ENCODE measurements around the gene INTS1.

INTS1 gene

DNA sequence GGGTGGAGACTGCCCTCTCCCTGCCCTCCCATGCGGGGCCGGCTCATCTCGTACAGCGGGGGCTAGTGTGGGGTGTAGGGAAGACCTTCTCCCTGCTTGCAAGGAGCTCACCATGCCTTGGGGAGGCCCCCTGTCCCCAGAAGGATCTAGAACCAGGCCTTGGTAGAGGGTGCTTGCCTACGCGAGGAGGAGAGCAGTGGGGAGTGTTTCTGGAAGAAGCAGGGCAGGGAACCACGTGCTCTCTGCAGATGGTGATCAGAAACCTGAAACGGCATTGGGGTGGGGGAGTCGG is 29.0 kb upstream of the INTS1 start:
- TF ChIP-seq, protein P1, sequence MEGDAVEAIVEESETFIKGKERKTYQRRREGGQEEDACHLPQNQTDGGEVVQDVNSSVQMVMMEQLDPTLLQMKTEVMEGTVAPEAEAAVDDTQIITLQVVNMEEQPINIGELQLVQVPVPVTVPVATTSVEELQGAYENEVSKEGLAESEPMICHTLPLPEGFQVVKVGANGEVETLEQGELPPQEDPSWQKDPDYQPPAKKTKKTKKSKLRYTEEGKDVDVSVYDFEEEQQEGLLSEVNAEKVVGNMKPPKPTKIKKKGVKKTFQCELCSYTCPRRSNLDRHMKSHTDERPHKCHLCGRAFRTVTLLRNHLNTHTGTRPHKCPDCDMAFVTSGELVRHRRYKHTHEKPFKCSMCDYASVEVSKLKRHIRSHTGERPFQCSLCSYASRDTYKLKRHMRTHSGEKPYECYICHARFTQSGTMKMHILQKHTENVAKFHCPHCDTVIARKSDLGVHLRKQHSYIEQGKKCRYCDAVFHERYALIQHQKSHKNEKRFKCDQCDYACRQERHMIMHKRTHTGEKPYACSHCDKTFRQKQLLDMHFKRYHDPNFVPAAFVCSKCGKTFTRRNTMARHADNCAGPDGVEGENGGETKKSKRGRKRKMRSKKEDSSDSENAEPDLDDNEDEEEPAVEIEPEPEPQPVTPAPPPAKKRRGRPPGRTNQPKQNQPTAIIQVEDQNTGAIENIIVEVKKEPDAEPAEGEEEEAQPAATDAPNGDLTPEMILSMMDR (IDR thresholded peaks at IDR 0.05; ENCODE audit: insufficient read depth, low read depth, low read length, missing control alignments): no peak
- peak overlapping the region; percentile 65 for H3K4me3 ChIP-seq (ENCODE audit: low read length)
- DNase-seq (ENCODE audit: low read depth): no peak

DNA sequence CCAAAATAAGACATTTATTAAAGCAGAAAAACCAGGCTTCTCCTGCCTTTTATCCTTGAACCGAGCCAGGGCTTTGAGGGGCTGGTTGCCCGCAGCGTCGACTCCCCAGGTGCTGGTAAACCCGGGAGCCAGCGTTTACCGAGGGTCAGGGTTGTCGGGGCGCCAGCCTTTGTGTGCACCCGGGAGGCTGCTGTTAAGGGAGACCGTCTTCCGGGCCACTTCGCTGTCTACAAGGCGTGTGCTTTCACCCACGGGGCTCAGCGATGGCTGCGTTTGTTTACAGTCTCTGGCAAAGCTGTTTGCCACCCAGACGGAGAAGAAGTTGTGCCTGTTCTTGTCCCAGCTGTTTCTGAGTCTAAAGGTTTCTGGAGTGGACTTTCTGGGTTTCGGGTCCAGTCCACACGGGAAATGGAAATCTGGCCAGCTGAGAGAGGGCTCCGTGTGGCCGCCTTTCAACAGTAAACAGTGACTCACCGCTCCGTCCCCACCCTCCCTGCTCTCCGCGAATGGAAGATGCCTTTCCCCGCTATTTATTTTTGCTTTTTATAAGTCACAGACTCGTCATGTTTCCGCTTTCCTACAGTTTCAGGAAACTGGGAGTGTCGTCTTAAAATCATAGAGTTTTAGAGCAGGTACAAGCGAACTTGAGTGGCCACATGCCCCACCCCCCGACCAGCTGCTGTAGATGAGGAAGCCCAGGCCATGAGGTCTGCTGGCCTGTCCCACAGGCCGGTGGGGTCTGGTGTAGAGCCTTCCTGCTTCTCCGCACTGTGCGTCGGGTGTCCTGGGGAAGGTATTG is 28.5 kb upstream of the INTS1 start:
- TF ChIP-seq, protein P1 (IDR thresholded peaks at IDR 0.05; ENCODE audit: insufficient read depth, low read depth, low read length, missing control alignments): no peak
- H3K4me3 ChIP-seq (ENCODE audit: low read length): peak overlapping the region; percentile 65
- DNase-seq (ENCODE audit: low read depth): peak; percentile 96

DNA sequence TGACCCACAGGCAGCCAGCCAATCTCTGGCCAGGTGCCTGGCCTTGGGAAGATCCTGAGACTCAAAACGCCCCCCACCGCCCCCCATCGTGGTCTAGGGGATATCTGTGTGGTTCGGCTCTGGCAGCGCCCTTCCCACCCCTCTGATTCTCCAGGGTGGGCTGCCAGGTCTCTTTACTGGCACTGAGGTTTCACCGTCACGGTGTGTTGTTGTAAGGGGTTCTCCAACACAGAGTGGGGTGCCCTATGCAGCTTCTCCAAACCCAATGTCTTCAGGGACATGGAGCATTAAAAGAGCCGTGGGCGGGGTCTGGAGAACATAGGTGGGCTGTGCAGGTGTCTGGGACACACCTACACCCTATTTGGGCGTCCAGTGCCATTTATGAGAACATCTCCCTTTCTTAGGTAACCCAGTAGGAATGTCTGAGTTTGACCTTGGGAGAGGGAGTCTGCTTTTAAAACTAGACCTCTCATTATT is 27.8 kb upstream of the INTS1 start:
- TF ChIP-seq, protein P1 (IDR thresholded peaks at IDR 0.05; ENCODE audit: insufficient read depth, low read depth, low read length, missing control alignments): no peak
- DNase-seq (ENCODE audit: low read depth): peak; percentile 36
- peak overlapping the region; percentile 65 for H3K4me3 ChIP-seq (ENCODE audit: low read length)

GRCh38 chr7:1531263-1531978 is 27.2 kb upstream of the INTS1 start:
- TF ChIP-seq, protein P1 (IDR thresholded peaks at IDR 0.05; ENCODE audit: insufficient read depth, low read depth, low read length, missing control alignments): no peak
- peak overlapping the region; percentile 65 for H3K4me3 ChIP-seq (ENCODE audit: low read length)
- DNase-seq (ENCODE audit: low read depth): peak; percentile 51

GRCh38 chr7:1530946-1531262 is 26.7 kb upstream of the INTS1 start:
- no peak for DNase-seq (ENCODE audit: low read depth)
- TF ChIP-seq, protein P1 (IDR thresholded peaks at IDR 0.05; ENCODE audit: insufficient read depth, low read depth, low read length, missing control alignments): no peak
- peak overlapping the region; percentile 65 for H3K4me3 ChIP-seq (ENCODE audit: low read length)

DNA sequence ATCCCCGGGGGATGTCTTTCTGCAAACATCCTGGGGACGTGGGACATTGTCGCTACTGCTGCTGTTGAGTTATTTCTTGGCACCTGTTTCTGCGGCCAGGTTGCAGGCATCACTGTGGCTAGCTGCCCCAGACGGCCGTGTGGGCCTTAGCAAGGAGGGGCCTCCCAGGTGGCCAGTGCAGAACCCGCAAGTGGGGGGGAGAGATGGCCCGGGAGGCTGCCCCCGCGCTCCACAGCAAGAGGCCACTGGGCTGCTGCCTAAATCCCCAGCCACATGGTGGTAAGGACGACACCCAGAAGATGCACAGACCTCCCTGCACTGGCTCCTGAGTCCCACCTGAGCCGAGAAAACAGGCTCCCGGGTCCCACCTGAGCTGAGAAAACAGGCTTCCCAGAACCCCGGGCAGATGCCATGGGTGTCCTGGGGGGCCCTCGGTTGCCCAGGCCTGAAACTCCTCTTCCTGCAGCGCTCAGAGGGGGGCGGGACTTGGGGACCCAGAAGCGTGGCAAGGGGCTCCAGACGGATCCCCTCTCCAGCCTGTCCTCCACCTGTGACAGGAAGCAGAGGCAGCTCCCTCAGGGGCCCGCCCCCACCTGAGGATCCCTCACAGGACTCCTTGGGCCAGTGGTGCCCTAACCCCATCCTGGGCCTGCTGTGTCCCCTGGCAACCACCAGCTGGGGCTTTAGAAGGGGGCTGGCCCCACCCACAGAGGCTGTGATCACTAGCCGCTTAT is 25.4 kb upstream of the INTS1 start:
- H3K4me3 ChIP-seq (ENCODE audit: low read length): no peak overlapping the region
- DNase-seq (ENCODE audit: low read depth): no peak
- TF ChIP-seq, protein P1 (IDR thresholded peaks at IDR 0.05; ENCODE audit: insufficient read depth, low read depth, low read length, missing control alignments): no peak

All from epithelial cell of esophagus (primary cell).